ENCODE data around the gene SLC6A11.

DNA sequence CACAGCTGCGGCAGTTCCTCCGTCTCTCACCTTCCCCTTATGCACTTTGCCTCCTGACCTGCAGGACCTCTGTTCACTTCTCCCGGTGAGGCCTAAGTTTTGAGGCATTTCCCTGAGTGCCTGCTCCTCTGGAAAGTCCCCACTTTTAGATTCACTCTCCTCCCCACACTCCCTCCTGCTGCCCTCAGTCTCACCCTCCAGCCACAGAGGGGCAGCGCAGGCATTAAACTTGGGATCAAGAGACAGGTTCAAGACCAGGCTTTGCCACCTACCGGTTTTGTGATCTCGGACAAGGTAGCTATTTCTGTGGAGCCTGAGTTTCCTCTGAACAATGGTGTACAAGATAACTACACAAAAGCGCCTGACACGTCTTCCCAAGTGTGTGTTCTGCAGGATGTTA is 19.4 kb downstream of the SLC6A11 start:
- no peak for TF ChIP-seq POLR2A (IDR thresholded peaks at IDR 0.05)
- TF ChIP-seq, protein P1, sequence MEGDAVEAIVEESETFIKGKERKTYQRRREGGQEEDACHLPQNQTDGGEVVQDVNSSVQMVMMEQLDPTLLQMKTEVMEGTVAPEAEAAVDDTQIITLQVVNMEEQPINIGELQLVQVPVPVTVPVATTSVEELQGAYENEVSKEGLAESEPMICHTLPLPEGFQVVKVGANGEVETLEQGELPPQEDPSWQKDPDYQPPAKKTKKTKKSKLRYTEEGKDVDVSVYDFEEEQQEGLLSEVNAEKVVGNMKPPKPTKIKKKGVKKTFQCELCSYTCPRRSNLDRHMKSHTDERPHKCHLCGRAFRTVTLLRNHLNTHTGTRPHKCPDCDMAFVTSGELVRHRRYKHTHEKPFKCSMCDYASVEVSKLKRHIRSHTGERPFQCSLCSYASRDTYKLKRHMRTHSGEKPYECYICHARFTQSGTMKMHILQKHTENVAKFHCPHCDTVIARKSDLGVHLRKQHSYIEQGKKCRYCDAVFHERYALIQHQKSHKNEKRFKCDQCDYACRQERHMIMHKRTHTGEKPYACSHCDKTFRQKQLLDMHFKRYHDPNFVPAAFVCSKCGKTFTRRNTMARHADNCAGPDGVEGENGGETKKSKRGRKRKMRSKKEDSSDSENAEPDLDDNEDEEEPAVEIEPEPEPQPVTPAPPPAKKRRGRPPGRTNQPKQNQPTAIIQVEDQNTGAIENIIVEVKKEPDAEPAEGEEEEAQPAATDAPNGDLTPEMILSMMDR (IDR thresholded peaks at IDR 0.05 in 4 of 5, conservative IDR thresholded peaks at IDR 0.05 in 1 of 5): no peak

All from gastrocnemius medialis (tissue), 4 donors.